Measurements from ENCODE around the gene TRIO.

DNA sequence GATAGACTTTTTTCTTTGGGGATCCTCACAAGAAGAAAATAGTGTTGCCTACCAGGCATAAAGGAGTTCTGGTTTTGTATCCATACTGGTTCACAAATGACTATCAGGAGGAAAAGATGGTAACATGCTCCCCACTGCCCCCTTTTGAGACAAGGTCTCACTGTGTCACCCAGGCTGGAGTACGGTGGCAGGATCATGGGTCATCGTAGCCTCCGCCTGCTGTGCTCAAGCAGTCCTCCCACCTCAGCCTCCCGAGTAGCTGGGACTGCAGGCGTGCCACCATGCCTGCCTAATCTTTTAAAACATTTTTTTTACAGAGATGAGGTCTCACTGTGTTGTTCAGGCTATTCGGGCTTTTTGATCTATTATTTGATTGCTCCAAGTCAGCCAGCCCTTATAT lies 99.3 kb downstream of the TRIO start:
- TF ChIP-seq, protein P1, sequence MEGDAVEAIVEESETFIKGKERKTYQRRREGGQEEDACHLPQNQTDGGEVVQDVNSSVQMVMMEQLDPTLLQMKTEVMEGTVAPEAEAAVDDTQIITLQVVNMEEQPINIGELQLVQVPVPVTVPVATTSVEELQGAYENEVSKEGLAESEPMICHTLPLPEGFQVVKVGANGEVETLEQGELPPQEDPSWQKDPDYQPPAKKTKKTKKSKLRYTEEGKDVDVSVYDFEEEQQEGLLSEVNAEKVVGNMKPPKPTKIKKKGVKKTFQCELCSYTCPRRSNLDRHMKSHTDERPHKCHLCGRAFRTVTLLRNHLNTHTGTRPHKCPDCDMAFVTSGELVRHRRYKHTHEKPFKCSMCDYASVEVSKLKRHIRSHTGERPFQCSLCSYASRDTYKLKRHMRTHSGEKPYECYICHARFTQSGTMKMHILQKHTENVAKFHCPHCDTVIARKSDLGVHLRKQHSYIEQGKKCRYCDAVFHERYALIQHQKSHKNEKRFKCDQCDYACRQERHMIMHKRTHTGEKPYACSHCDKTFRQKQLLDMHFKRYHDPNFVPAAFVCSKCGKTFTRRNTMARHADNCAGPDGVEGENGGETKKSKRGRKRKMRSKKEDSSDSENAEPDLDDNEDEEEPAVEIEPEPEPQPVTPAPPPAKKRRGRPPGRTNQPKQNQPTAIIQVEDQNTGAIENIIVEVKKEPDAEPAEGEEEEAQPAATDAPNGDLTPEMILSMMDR (IDR thresholded peaks at IDR 0.05): no peak
- TF ChIP-seq POLR2AphosphoS5 (IDR thresholded peaks at IDR 0.05): no peak
- TF ChIP-seq POLR2A (IDR thresholded peaks at IDR 0.05): no peak

Data from transverse colon (tissue), 4 donors.